ENCODE measurements around the gene LILRB5. TPM values are rescaled to one million over a fixed set of nuclear protein-coding genes. Genes with fewer than 3 reads are reported as not detected.
"Not testable (repeated sequence)": the region's sequence is repeated elsewhere in the genome, so short reads cannot be mapped to it uniquely, and the experiment has no call there.

Gene LILRB5
- total RNA-seq, 1 experiment from 2014 or later, result not detected

GRCh38 chr19:54275951-54276350, 18.9 kb upstream of the LILRB5 start:
- Histone ChIP-seq H3K4me3 (ENCODE audit: low read length) (no peak overlapping the region), H3F3A (ENCODE audit: low read length, unreplicated experiment) (no peaks in the 10 kb centered on the region), H4K20me1 (ENCODE audit: low read length) (no peaks in the 10 kb centered on the region), H3K4me2 (ENCODE audit: low read length) (no peak overlapping the region), H3K36me3 (ENCODE audit: low read depth, low read length) (no peaks in the 10 kb centered on the region), H3K9ac (ENCODE audit: low read length) (no peak overlapping the region), H3K4me1 (ENCODE audit: insufficient read depth, low read length) (no peaks in the 10 kb centered on the region), H3K27me3 (ENCODE audit: low read length) (peaks cover 77% of the 10 kb centered on the region), H2AFZ (ENCODE audit: low read length) (no peak overlapping the region), H3K9me3 (ENCODE audit: low read length) (no peaks in the 10 kb centered on the region), H3K9me2 (replicated peaks; ENCODE audit: low read length) (no peaks in the 10 kb centered on the region), H3K27ac (ENCODE audit: low read length) (no peak overlapping the region), H3K79me2 (ENCODE audit: low read length) (no peaks in the 10 kb centered on the region)
- DNase-seq (no peak), ATAC-seq (no peak)
- CTCF ChIA-PET, result no interaction called here
- POLR2A ChIA-PET (ENCODE audit: unreplicated experiment), result no interaction called here
- BruUV-seq (replicated peaks), result no TSS peak
- TF ChIP-seq CTCF (conservative IDR thresholded peaks at IDR 0.05; ENCODE audit: low read depth, low read length), result no peak
- intact Hi-C loops (cut with micrococcal nuclease), result no loop called here

GRCh38 chr19:54274516-54274915, 17.4 kb upstream of the LILRB5 start:
- H3K4me3 ChIP-seq (ENCODE audit: low read length); H3K9ac ChIP-seq (ENCODE audit: low read length); H3K9me2 ChIP-seq (replicated peaks; ENCODE audit: low read length); DNase-seq; H3K4me1 ChIP-seq (ENCODE audit: insufficient read depth, low read length); BruUV-seq (replicated peaks); H3K9me3 ChIP-seq (ENCODE audit: low read length); ATAC-seq; CTCF ChIA-PET; H3K36me3 ChIP-seq (ENCODE audit: low read depth, low read length); H4K20me1 ChIP-seq (ENCODE audit: low read length); H3F3A ChIP-seq (ENCODE audit: low read length, unreplicated experiment); H3K79me2 ChIP-seq (ENCODE audit: low read length); H3K27ac ChIP-seq (ENCODE audit: low read length); H2AFZ ChIP-seq (ENCODE audit: low read length); intact Hi-C loops (cut with micrococcal nuclease); H3K4me2 ChIP-seq (ENCODE audit: low read length); POLR2A ChIA-PET (ENCODE audit: unreplicated experiment): not testable (repeated sequence)
- peaks cover 76% of the 10 kb centered on the region for H3K27me3 ChIP-seq (ENCODE audit: low read length)

- POLR2A ChIA-PET (ENCODE audit: unreplicated experiment), result no interaction called here
- no peak for TF ChIP-seq EZH2 (IDR thresholded peaks at IDR 0.05; ENCODE audit: low read length, unreplicated experiment)
- no peak for TF ChIP-seq EZH2phosphoT487 (IDR thresholded peaks at IDR 0.05; ENCODE audit: borderline replicate concordance, low read length)
- TF ChIP-seq CTCF (conservative IDR thresholded peaks at IDR 0.05; ENCODE audit: low read depth, low read length), result no peak
- ATAC-seq (no peak), DNase-seq (no peak)
- Histone ChIP-seq H3K27me3 (ENCODE audit: low read length) (peaks cover 76% of the 10 kb centered on the region), H3K27ac (ENCODE audit: low read length) (no peak overlapping the region), H3K79me2 (ENCODE audit: low read length) (no peaks in the 10 kb centered on the region), H3K9ac (ENCODE audit: low read length) (no peak overlapping the region), H3K4me3 (ENCODE audit: low read length) (no peak overlapping the region), H3K9me3 (ENCODE audit: low read length) (no peaks in the 10 kb centered on the region), H3K36me3 (ENCODE audit: low read depth, low read length) (no peaks in the 10 kb centered on the region), H3K9me2 (replicated peaks; ENCODE audit: low read length) (no peaks in the 10 kb centered on the region), H3K4me1 (ENCODE audit: insufficient read depth, low read length) (no peaks in the 10 kb centered on the region), H3F3A (ENCODE audit: low read length, unreplicated experiment) (no peaks in the 10 kb centered on the region), H2AFZ (ENCODE audit: low read length) (no peak overlapping the region), H3K4me2 (ENCODE audit: low read length) (no peak overlapping the region), H4K20me1 (ENCODE audit: low read length) (no peaks in the 10 kb centered on the region)
- BruUV-seq (replicated peaks), result no TSS peak
- intact Hi-C loops (cut with micrococcal nuclease), result no loop called here
- CTCF ChIA-PET, result no interaction called here
Measured at GRCh38 chr19:54273821-54274220, 16.7 kb upstream of the LILRB5 start.

- H3K9me3 ChIP-seq (ENCODE audit: low read length); H3K9me2 ChIP-seq (replicated peaks; ENCODE audit: low read length); H3K4me2 ChIP-seq (ENCODE audit: low read length); H2AFZ ChIP-seq (ENCODE audit: low read length); H3K27ac ChIP-seq (ENCODE audit: low read length); H3F3A ChIP-seq (ENCODE audit: low read length, unreplicated experiment); BruUV-seq (replicated peaks); CTCF ChIA-PET; intact Hi-C loops (cut with micrococcal nuclease); ATAC-seq; DNase-seq; H3K79me2 ChIP-seq (ENCODE audit: low read length); H4K20me1 ChIP-seq (ENCODE audit: low read length); POLR2A ChIA-PET (ENCODE audit: unreplicated experiment); H3K36me3 ChIP-seq (ENCODE audit: low read depth, low read length); H3K4me1 ChIP-seq (ENCODE audit: insufficient read depth, low read length); H3K4me3 ChIP-seq (ENCODE audit: low read length); H3K9ac ChIP-seq (ENCODE audit: low read length): not testable (repeated sequence)
- H3K27me3 ChIP-seq (ENCODE audit: low read length), result peaks cover 79% of the 10 kb centered on the region
Measured at GRCh38 chr19:54272181-54272580, 15.1 kb upstream of the LILRB5 start.

- BruUV-seq (replicated peaks); H3K4me2 ChIP-seq (ENCODE audit: low read length); H4K20me1 ChIP-seq (ENCODE audit: low read length); intact Hi-C loops (cut with micrococcal nuclease); ATAC-seq; DNase-seq; CTCF ChIA-PET; H3K36me3 ChIP-seq (ENCODE audit: low read depth, low read length); H3F3A ChIP-seq (ENCODE audit: low read length, unreplicated experiment); H3K9ac ChIP-seq (ENCODE audit: low read length); H3K79me2 ChIP-seq (ENCODE audit: low read length); H3K4me3 ChIP-seq (ENCODE audit: low read length); H3K27ac ChIP-seq (ENCODE audit: low read length); H3K9me2 ChIP-seq (replicated peaks; ENCODE audit: low read length); H3K4me1 ChIP-seq (ENCODE audit: insufficient read depth, low read length); H2AFZ ChIP-seq (ENCODE audit: low read length); H3K9me3 ChIP-seq (ENCODE audit: low read length); POLR2A ChIA-PET (ENCODE audit: unreplicated experiment): not testable (repeated sequence)
- peaks cover 79% of the 10 kb centered on the region for H3K27me3 ChIP-seq (ENCODE audit: low read length)
Measured at GRCh38 chr19:54271587-54271986, 14.5 kb upstream of the LILRB5 start.
